NCI-H2029 (cell line): ENCODE measurements around the gene ZC3H12A.
A peak's percentile ranks its signal among the peaks of the same experiment; 100 is the strongest.

ENCODE experiments used
- DNase-seq: peaks from one replicate; lab custom pipeline; 2025; lab: John Stamatoyannopoulos, UW

ZC3H12A gene

DNA sequence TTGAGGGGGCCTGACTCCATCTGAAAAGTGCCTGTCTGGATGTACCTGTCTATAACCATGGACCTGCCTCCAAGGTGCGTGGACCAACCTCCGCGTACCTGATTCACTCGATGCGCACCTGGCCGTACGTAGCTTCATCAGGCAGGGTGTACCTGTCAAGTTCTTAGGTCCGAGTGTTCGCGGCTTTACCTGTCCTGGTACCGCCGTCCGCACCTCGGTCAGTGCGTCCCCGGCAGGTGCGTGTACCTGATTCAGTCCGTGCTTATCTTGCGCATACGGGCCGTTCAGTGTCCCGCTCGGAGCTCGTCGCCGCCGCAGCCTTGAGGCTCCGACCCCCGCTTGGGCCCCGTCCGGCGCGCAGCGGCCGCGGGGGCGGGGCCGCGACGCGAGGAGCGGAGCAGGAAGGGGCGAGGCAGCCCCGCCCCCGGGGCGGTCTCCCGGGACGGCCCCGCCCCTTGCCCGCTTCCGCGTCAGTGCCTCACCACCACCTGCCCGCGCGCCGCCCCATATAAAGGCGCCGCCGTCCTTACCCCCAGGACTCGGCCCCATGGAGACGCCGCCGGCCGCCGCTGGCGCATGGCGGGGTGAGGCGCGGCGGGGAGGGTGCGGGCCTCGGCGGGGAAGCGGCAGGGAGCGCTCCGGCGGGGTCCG lies at the start of gene ZC3H12A:
TSS of gene ZC3H12A (plus strand) at position 535 of the 651 bp plus-strand sequence. CDS start 917 bp downstream, outside the sequence.
- DNase-seq = peak; percentile 98

DNA sequence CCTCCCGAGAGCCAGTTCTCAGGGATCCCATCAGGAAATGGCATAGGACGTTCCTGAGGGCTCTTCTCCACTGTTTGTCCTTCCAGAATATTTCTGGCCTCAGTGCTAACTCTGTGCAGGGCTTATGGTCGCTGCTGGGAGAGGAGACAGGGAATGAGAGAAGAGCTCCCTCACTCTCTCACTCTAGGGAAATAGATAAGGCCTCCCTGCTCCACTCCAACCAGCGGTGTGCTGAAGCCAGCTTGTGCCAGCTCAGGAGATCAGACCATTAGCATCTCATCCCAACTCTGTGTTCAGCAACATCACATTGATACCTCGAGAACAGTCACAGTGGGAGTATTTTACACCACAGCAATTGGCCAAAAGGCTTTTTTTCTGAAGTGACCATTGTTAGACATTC lies 49.2 kb upstream of the ZC3H12A start:
- DNase-seq = no peak

DNA sequence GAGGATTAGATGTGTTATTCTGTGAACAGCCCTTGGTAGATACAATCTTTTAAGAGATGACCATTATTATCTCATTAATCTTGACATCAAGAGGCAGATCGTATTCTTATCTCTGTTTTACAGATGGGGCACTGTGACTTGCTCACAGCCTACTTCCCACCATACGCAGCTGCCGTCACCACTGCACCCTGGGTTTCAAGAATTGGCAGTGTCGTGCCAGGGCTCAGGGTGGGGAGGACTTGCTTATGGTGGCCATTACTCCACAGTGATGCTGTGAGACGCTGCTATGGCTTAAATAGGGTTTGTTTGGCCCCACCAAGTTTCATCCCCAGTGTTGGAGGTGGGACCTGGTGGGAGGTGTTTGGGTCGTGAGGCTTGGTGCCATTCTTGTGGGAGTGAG lies 45.4 kb upstream of the ZC3H12A start:
- no peak for DNase-seq

DNA sequence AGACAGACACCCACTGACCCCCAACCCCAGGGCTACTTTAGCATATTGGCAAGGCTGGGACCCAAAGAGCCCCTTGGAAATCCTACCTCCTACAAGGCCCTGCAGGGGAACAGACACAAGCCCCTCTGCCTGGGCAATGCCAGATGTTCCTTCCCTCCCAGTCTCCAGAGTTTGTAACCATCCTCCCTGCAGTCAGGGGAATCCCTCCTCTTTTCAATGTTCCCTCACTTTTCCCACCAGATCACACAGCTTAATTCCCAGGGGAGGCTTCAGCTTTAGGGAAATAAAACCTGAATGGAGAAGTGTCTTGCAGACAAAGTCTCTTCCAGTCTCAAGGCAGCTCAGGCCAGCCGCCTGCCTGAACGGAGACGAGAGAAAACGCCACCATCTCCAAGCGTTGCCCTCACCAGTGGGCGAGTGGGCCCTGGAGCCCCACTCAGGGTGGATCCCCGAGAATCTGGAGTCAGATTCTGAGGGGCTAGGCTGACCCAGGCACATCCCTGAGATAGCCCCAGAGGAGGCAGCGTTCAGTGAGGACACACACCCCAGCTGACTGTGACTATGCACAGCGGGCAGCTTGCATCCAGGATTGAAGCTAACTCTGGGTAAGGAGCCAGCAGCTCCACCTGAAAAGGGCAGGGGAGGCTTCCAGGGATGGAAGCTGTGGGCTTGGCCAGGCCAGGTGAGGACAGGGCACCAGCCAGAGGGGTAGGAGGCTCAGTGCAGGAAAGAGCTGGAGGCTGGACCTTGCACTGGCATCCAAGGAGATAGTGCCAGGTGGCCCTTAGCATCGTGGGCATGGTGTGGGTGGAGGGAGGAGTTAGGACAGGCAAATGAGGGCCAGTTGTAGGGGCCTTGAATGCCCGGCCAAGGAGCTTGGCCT lies 44.0 kb upstream of the ZC3H12A start:
- DNase-seq = no peak

DNA sequence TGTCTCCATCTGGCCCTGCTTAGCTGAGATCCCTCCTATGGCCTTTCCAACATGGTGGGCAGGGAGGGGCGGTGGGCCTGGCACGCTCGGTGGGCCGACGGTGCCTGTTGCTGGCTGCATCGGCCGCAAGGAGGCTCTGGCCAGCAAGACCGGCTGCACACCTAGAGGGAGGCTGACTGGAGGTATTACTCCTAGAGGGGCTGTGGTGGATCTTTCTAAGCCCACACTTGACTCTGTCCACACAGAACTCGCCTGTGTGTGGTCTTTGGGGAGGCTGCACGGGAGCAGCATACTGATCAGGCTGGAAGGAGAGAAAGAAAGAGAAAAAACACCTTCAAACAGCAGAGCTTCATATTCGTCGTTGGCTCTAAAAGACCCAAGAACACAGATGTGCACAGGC lies 41.7 kb upstream of the ZC3H12A start:
- no peak for DNase-seq

DNA sequence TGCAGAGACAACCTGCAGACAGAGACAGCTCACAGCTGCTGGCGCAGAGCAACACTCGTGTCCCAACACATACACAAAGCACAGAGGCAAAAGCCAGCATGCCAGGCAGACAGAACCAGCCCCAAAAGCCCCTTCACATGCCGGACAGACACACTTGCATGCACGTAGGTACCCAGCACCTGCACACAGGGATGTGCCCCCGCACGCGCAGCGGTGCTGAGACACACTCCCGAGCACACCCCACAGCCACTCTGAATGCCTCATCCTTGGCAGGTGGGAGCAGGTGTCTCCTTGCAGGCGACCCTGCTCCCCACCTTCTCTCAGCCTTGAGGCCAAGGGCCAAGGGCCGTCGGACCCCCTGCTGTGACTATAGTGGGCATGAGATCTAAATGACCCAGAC lies 41.2 kb upstream of the ZC3H12A start:
- DNase-seq = no peak

DNA sequence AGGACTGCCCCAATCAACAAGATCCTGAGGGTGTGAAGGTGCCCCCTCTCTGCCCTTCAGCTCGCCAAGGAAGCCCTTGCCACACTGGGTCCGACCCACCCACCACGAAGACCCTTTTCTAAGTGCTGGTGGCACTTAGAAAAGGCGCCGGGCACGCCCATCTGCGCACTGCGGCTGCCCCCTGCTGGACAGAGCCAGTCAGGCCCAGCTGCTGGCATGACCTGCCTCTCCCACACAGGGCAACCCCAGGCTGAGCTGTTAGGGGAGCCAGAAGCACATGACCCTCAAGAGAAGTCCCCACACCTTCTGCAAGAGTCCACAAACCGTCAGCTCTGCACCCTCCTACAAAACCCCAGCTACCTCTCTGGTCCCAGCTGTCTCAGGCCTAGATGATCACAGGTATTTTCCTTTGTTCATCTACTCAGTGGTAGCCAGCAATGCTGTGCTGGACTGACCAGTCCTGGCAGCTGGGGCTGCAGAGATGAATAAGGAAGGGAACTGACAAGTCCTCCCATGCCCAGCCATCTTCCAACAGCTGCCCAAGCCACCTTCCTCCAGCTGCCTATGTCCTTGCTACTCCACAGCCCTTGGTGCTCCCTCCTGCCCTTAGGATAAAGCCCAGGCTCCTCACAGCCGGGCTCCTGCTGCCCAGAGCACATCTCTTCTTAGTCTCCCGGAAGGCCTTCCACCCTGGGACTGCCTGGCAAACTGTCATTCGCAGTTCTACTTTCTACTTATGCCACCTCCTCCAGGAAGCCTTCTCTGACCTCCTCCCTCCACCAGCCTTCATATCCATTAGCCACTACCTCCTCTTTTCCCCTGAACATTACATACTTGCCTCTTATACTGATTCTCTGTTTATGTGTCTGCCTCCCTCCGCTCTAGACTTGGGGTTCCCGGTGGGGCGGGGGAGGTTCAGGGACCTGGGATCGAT lies 39.8 kb upstream of the ZC3H12A start:
- peak; percentile 74 for DNase-seq

DNA sequence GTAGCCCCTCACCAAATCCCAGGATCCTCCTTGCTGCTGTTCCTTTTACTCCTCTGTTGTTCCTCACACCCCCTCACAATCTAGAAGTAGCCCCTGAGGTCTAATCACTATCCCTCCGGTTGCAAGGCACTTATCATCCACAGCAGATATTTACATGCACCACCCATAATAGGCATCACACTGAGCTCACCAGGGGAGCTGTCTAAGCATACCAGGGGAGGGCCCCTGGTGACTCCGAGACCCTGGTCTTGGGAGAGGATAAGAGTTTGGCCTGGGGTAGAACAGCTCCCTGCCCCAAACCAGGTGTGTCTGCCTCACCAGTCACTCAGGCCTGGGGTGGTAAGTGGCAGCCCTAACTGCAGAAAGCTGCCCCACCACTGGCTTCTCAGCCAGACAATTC lies 37.3 kb upstream of the ZC3H12A start:
- no peak for DNase-seq

DNA sequence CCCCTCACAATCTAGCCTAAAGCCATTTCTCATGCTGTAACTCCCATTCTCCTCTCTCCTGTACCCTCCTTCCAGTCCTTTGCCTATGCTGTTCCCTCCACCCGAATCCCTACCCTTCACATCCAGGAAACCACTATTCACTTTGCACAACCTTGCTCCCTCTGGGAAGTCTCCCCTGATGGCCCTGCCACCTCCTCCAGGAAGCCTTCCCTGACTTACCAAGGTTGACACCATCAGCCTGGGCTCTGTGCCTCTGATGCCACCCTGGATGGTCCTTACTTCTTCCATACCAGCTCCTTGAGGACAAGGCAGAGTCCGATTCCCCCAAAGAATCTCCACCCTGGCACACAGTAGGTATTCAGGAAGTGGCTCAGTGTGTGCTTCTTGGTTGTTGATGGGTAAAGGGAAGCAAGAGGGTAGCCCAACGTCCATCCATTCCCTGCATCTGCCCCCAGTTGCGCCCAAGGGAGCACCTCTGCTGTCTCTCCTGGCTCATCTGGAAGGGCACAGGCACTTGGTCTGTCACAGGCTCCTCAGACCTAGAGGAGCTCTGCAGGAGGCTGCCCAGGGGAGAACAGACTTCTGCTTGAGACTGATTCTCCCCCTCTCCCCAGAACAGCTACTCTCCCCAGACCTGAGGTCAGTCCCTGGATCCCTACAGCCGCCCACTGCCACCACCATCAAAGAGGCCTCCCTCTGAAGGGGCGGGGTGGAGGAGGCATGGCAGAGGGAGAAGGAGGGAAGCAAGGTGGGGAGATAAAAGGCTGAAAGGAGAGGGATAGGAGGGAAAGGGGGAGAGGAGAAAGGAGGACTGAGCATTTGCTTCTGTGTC lies 36.1 kb upstream of the ZC3H12A start:
- DNase-seq = no peak

DNA sequence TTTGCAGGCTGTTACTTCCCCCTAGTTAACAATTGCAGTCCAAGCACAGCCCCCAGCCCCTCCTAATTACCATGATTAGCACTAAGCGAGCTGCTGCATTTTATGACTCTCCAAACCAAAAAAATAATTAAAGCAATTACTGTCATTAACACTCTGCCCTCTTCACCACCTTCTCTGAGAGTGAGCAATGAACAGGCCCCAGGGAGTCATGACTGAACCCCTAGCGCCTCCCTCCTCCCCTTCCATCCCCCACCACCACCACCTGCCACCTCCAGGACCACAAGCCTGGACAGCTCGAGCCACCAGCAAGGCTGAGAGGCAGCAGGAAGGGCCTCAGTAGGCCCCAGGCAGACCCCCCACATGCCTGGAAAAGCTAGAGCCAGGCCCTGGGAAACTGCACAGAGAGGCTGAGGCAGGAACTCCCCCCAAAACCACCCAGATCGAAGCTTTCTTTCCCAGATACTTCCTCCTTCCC lies 35.5 kb upstream of the ZC3H12A start:
- no peak for DNase-seq

DNA sequence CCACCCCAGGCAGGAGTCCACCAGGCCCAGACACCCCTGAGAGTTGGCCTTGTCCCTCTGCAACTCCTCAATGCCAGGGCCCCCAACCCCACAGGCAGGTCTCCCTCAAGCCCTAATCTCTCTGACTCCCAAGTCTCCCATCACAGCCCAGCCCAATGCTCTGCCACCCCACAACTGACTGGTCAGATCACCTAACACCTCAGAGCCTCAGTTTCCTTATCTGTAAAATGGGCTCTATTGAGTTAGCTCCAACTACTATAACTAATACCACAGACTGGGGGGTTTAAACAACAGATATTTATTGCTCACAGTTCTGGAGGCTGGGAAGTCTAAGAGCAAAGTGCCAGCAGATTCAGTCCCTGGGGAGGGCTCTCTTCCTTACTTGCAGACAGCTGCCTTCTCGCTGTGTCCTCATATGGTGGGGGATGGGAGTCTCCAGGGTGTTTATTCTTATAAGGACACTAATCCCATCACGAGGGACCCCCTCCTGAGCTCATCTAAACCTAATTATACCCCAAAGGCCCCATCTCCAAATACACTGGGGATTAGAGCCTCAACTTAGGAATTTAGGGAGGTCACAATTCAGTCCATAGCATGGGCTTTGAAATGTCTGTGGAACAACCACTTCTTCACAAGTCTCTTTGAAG lies 34.9 kb upstream of the ZC3H12A start:
- DNase-seq = no peak

DNA sequence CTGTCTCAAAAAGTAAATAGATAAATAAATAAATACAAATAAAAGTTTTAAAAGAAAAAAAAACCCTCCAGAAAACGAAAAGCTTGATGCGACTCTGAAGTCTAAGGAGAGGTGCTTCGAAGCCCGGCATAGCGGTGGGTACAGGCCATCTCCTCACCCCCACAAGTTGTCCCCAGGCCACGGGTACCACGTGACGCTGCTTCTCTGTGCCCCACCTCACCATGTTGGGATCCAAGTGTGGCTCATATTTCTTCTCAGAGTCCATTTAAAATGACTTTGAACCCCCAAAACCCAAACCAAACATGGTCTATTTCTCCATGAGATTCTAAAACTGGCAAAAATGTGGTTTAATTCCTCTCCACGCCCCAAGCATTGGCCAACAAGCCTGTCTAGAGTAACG lies 32.9 kb upstream of the ZC3H12A start:
- DNase-seq = no peak

DNA sequence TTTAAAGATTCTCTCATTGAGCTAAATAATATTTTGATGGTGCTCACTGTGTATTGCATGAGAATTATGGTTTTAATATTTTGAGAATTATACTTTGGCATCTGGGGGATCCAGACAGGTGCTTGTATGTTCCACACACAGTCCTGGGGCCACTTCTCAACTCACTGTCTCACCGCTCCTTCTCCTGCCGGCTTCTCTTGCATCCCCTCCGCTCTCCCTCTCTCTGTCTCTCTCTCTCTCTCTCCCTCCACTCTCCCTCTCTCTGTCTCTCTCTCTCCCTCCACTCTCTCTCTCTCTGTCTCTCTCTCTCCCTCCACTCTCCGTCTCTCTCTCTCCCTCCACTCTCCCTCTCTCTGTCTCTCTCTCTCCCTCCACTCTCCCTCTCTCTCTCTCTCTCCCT lies 32.2 kb upstream of the ZC3H12A start:
- no peak for DNase-seq

DNA sequence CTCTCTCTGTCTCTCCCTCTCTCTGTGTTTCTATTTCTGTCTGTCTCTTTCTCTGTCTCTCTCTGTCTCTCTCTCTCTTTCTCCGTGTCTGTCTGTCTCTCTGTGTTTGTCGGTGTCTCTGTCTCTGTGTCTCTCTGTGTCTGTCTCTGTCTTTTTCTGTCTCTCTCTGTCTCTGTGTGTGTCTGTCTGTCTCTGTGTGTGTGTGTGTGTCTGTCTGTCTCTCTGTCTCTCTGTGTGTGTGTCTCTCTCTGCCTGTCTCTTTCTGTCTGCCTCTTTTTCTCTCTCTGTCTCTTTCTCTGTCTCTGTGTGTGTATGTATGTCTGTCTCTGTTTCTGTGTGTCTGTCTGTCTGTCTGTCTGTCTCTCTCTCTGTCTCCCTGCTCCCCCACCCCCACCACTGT lies 31.7 kb upstream of the ZC3H12A start:
- DNase-seq = no peak

DNA sequence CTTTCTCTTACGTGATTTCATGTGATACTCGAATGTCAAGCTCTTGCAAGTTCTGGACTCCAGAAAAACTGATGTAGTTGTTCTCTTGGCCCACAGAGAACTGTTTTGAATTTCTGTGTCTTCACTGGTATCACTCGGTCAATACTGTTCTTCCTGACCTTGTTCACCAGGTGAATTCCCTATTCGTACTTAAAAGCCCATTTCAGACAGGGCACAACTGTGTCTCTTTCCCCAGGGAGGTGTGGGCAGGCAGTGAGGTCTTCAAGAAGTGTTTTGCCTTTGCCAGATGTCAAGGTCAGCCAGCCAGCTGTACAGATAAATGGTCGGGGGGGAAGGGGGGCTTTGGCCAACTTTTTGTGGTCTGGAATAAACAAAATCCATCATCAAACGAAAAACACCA lies 27.5 kb upstream of the ZC3H12A start:
- DNase-seq = no peak

DNA sequence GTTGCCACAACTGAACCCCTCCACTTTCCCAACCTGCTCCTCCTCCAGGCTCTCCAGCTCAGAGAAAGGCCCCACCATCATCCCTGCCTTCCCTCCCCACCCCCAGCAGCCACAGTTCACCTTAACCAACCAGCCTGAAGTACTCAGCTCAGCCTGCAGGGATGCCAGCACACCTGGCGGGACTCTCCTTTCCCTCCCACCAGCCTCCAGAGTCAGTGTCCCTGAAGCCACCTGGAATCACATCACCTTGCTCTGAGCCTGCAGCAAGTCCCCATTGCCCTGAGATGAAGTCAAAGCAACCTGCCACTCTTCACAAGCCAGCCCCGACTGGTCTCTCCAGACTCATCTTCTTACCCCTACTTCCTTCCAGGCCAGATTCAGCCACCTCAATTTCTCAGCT lies 26.2 kb upstream of the ZC3H12A start:
- no peak for DNase-seq

DNA sequence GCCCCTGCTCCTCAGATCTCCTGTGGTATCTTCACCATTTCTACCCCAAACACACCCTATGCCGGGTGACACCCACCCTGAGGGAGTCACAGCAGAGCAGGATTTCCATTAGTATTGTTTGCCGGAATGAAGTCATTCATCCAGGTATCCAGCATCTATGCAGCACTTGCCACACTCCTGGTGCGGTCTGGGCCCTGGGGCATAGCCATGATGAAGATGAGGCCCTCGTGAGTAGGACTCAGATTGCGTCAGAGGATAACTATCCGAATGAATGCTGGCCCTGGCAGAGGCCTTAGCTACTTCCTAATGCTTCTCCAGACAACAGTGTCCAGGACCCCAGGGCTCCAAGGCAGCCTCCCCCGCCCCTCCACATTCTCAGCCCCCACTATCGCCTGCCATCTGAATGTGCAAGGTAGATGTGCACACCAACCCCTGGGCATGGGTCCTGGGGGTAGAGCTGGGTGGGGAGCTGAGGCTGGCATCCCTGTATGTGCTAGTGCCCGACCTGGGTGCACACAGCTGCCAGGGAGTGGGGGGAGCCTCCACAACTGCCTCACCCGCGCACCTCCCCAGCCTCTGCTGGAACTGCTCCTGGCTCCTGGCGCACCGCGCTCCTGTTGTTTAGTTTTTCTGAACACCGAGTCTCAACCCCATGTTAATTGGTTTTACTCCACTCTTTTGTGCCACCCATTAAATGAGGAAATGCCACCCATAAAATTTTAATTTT lies 25.5 kb upstream of the ZC3H12A start:
- no peak for DNase-seq

DNA sequence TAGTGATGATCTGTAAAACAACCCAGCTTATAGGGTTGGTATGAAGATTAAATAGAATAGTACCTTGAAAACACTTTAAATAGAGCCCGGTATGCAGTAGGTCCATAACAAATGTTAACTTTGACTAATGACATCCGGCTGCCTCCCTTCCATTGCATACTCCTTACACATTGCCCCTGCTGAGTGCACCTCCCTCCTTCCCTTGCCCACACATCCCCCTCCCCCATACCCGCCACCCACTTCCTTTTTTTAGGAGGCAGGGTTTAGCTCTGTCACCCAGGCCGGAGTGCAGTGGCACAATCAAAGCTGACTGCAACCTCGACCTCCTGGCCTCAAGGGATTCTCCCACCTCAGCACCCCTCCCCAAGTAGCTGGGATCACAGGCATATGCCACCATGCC lies 24.4 kb upstream of the ZC3H12A start:
- DNase-seq = no peak

DNA sequence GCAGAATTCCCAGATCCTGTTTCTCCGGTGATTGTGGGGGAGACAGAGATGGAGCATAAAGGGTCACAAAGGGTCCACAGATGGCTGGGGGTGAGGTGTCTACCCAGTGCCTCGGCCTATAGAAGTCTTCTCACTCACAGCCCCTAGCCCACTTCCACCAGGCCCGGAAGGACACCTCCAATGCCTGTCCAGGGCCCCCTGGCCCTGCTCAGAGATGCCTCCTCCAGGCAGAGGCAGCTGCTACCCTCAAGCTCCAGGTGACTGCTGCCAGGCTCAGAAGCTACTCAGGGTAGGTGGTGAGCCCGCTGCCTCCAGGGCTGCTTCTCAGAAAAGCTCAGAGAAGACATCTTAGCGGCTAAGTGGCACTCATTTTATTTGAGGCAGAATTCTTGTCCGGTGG lies 22.0 kb upstream of the ZC3H12A start:
- no peak for DNase-seq

DNA sequence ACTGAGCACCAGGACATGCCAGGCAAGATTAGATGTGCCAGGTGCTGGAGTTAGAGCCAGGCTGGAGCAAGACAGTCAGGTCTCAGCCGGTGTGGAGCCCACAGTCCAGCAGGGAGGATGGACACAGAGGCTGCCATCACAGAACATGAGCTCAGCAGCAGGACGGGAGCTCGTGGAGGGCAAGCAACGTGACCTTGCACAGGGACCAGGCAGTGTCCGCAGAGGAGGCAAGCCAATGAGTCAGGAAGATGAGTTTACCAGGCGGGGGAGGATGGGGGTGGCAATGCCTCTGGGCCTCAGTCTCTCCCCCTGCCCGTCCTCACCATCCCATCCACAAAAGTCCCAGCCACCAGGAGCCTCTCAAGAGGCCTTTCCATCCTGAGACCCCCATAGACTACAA lies 20.7 kb upstream of the ZC3H12A start:
- no peak for DNase-seq
